Activated CD8-positive, alpha-beta memory T cell treated with anti-CD3 and anti-CD28 coated beads for 36 hours (primary cell): ENCODE results near the gene CKAP2. TPM values are rescaled to one million over a fixed set of nuclear protein-coding genes. Genes with fewer than 3 reads are reported as not detected.
"Not testable (repeated sequence)": the region's sequence is repeated elsewhere in the genome, so short reads cannot be mapped to it uniquely, and the experiment has no call there.

ENCODE experiments used
- CTCF ChIA-PET: fragments of 350-600 bp; sonication (Branson Sonifier 250); formaldehyde crosslinking; loops from one replicate; lab custom pipeline; 2021; ENCODE audit warnings: antibody characterized with exemption; lab: Charles Lee
- POLR2A ChIA-PET: fragments of 350-600 bp; sonication (Branson Sonifier 250); formaldehyde crosslinking; loops from one replicate; lab custom pipeline; 2021; ENCODE audit warnings: antibody characterized with exemption; lab: Charles Lee
- total RNA-seq, 2 experiments: library from RNA; stranded (reverse); gene quantifications; one replicate each; pipeline ENCODE4 v1.2.3, GENCODE V29; 2021

CKAP2 gene
- total RNA-seq, 2 experiments from 2014 or later, result 37.4 to 42.9 TPM

- CTCF ChIA-PET, result interaction anchor here (0.6 to 1.8 kb wide), 24 partner anchors 9 to 253 kb away, joined by 3 to 9 read pairs (median 3); partner anchors contain the start of gene SUGT1
- POLR2A ChIA-PET, result interaction anchor here (0.6 to 1.7 kb wide), 5 partner anchors 25 to 1310 kb away, joined by 3 to 6 read pairs (median 4); partner anchors contain the start of gene SUGT1
Observed at GRCh38 chr13:52450012-52450792, 5.1 kb upstream of the CKAP2 start, which contains the start of gene VPS36. Gene VPS36 (minus strand): TSS chr13:52450634. CDS start chr13:52450594, 40 bp downstream.

- CTCF ChIA-PET, result interaction anchor here (0.6 to 1.8 kb wide), 21 partner anchors 8 to 254 kb away, joined by 3 to 9 read pairs (median 3); partner anchors contain the start of gene SUGT1
- POLR2A ChIA-PET, result interaction anchor here (0.6 to 1.7 kb wide), 4 partner anchors 26 to 1310 kb away, joined by 3 to 4 read pairs (median 4); partner anchors contain the start of gene SUGT1
Observed at GRCh38 chr13:52450793-52451116, 4.5 kb upstream of the CKAP2 start.

- POLR2A ChIA-PET, result interaction anchor here (0.6 to 1.7 kb wide), 3 partner anchors 105 to 1311 kb away, joined by 3 to 4 read pairs (median 3); partner anchors contain the start of gene SUGT1
- CTCF ChIA-PET, result interaction anchor here (0.6 to 1.8 kb wide), 21 partner anchors 8 to 254 kb away, joined by 3 to 9 read pairs (median 3); partner anchors contain the start of gene SUGT1
Observed at GRCh38 chr13:52451135-52451804, 4.0 kb upstream of the CKAP2 start.

GRCh38 chr13:52452470-52452869 lies 2.8 kb upstream of the CKAP2 start:
- ChIA-PET POLR2A (no interaction called here), CTCF (no interaction called here)

GRCh38 chr13:52454459-52454819 lies 839 bp upstream of the CKAP2 start:
- POLR2A ChIA-PET, result no interaction called here
- CTCF ChIA-PET, result no interaction called here

GRCh38 chr13:52455677-52456041 lies 381 bp downstream of the CKAP2 start:
- POLR2A ChIA-PET, result interaction anchor here (1.0 kb wide), 1 partner anchor 196 kb away, joined by 3 read pairs; no protein-coding TSS in a partner anchor
- CTCF ChIA-PET, result no interaction called here

GRCh38 chr13:52459668-52460067 lies 4.4 kb downstream of the CKAP2 start:
- ChIA-PET POLR2A (no interaction called here), CTCF (interaction anchor here (1.7 kb wide), 1 partner anchor 9 kb away, joined by 5 read pairs; no protein-coding TSS in a partner anchor)

- ChIA-PET CTCF (interaction anchor here (1.4 kb wide), 1 partner anchor 10 kb away, joined by 7 read pairs; no protein-coding TSS in a partner anchor), POLR2A (interaction anchor here (0.6 kb wide), 1 partner anchor 25 kb away, joined by 3 read pairs; no protein-coding TSS in a partner anchor)
Observed at GRCh38 chr13:52461265-52461664, 6.0 kb downstream of the CKAP2 start.

GRCh38 chr13:52463526-52463925 lies 8.2 kb downstream of the CKAP2 start:
- ChIA-PET POLR2A (no interaction called here), CTCF (no interaction called here)

- POLR2A ChIA-PET, CTCF ChIA-PET: not testable (repeated sequence)
Observed at GRCh38 chr13:52468487-52468886, 13.2 kb downstream of the CKAP2 start.

GRCh38 chr13:52480677-52481428 lies 25.6 kb downstream of the CKAP2 start:
- CTCF ChIA-PET, POLR2A ChIA-PET: not testable (repeated sequence)

- POLR2A ChIA-PET, result interaction anchor here (0.7 kb wide), 1 partner anchor 100 kb away, joined by 5 read pairs; no protein-coding TSS in a partner anchor
- CTCF ChIA-PET, result not testable (repeated sequence)
Observed at GRCh38 chr13:52487078-52487477, 31.8 kb downstream of the CKAP2 start.

GRCh38 chr13:52488763-52489162 lies 33.5 kb downstream of the CKAP2 start:
- CTCF ChIA-PET, POLR2A ChIA-PET: not testable (repeated sequence)

GRCh38 chr13:52491015-52491414 lies 35.7 kb downstream of the CKAP2 start:
- CTCF ChIA-PET, POLR2A ChIA-PET: not testable (repeated sequence)

- POLR2A ChIA-PET, CTCF ChIA-PET: not testable (repeated sequence)
Observed at GRCh38 chr13:52494241-52494640, 39.0 kb downstream of the CKAP2 start.

GRCh38 chr13:52497979-52498378 lies 42.7 kb downstream of the CKAP2 start:
- POLR2A ChIA-PET, CTCF ChIA-PET: not testable (repeated sequence)

- POLR2A ChIA-PET, CTCF ChIA-PET: not testable (repeated sequence)
Observed at GRCh38 chr13:52502277-52502676, 47.0 kb downstream of the CKAP2 start.

- CTCF ChIA-PET, POLR2A ChIA-PET: not testable (repeated sequence)
Observed at GRCh38 chr13:52505843-52506242, 50.6 kb downstream of the CKAP2 start.

- POLR2A ChIA-PET, CTCF ChIA-PET: not testable (repeated sequence)
Observed at GRCh38 chr13:52509532-52509931, 54.3 kb downstream of the CKAP2 start.
